PC-9 (cell line): ENCODE data around the gene ARSJ.

ENCODE experiments used
- EZH2 ChIP-seq: fragments of 200-600 bp; sonication (generic); IDR thresholded peaks from 2 replicates; pipeline ENCODE4 v1.8.0; 2017; ENCODE audit warnings: antibody characterized with exemption, low read depth
- TF ChIP-seq, protein P1 (sequence below): fragments of 200-600 bp; sonication (generic); conservative IDR thresholded peaks from 2 replicates; pipeline ENCODE4 v1.6.1; 2017; ENCODE audit warnings: mixed run types, antibody characterized with exemption, mild to moderate bottlenecking, moderate library complexity

DNA sequence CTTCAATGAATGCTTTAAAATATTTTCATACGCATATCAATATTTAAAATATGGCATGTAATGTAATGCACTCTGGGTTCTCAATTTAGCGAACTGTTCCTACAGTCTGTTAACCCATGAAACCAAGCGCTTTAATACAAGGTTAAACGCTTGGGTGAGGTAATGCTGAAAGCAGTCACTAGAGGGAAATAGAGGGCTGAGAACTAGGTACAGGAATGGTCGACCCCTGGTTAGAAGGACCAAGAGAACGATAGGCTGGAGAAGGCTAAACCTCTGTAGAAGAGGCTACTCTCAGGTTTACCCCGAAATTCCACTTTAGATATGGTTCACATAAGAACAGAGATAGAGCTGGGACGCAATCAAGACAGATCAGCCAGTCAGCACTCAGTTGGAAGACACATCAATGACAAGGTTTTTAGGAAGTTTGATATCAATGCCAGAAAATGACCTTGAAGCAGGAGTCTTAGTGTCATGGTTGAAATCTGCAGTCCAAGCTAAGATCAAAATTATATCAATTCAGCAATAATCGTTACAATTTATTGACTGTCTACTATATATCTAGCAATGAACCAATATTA, 26.9 kb downstream of the ARSJ start:
- no peak for TF ChIP-seq EZH2
- TF ChIP-seq, protein P1, sequence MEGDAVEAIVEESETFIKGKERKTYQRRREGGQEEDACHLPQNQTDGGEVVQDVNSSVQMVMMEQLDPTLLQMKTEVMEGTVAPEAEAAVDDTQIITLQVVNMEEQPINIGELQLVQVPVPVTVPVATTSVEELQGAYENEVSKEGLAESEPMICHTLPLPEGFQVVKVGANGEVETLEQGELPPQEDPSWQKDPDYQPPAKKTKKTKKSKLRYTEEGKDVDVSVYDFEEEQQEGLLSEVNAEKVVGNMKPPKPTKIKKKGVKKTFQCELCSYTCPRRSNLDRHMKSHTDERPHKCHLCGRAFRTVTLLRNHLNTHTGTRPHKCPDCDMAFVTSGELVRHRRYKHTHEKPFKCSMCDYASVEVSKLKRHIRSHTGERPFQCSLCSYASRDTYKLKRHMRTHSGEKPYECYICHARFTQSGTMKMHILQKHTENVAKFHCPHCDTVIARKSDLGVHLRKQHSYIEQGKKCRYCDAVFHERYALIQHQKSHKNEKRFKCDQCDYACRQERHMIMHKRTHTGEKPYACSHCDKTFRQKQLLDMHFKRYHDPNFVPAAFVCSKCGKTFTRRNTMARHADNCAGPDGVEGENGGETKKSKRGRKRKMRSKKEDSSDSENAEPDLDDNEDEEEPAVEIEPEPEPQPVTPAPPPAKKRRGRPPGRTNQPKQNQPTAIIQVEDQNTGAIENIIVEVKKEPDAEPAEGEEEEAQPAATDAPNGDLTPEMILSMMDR: peak; percentile 57
